Measurements from ENCODE around the gene TTC14. TPM values are rescaled to one million over a fixed set of nuclear protein-coding genes. Genes with fewer than 3 reads are reported as not detected.

TTC14 gene
- total RNA-seq, 1 experiment from 2014 or later = 71.4 TPM

- Histone ChIP-seq H3K36me3 (ENCODE audit: control insufficient read depth, insufficient read depth, low read length) (no peaks in the 10 kb centered on the region), H3K27ac (ENCODE audit: low read length) (no peak overlapping the region), H3K9me3 (ENCODE audit: control insufficient read depth, insufficient read depth, low read depth, low read length) (no peaks in the 10 kb centered on the region), H3K27me3 (ENCODE audit: control insufficient read depth, insufficient read depth, low read length) (peaks cover 9% of the 10 kb centered on the region), H3K4me1 (ENCODE audit: control insufficient read depth, insufficient read depth, low read length) (no peaks in the 10 kb centered on the region), H3K4me3 (ENCODE audit: low read depth in 2 of 2, low read length in 2 of 2) (no peak overlapping the region)
- ChIA-PET CTCF (no interaction called here), POLR2A (no interaction called here)
- no peak for ATAC-seq
- TF ChIP-seq TCF7L2 (IDR thresholded peaks at IDR 0.05; ENCODE audit: low read depth, low read length) = no peak
- no peak for TF ChIP-seq CTCF (IDR thresholded peaks at IDR 0.05)
- TF ChIP-seq SIN3A (IDR thresholded peaks at IDR 0.05; ENCODE audit: borderline replicate concordance, insufficient read depth, low read depth, low read length) = no peak
- TF ChIP-seq POLR2AphosphoS5 (IDR thresholded peaks at IDR 0.05; ENCODE audit: low read depth, low read length) = no peak
- no peak for TF ChIP-seq REST (IDR thresholded peaks at IDR 0.05; ENCODE audit: insufficient read depth in 1 of 2, low read depth in 2 of 2, low read length in 1 of 2)
- in situ Hi-C loops (cut with HindIII; ENCODE audit: low pct_unique_long_range_greater_than_20kb, low sequenced_read_pairs) (no loop called here), intact Hi-C loops (cut with micrococcal nuclease; ENCODE audit: unreplicated experiment) (no loop called here)
- no peak for DNase-seq (ENCODE audit: low read depth, low spot score)
- BruUV-seq (replicated peaks) = no TSS peak
Measured at GRCh38 chr3:180626844-180627243, 24.9 kb downstream of the TTC14 start.

GRCh38 chr3:180630371-180630770 is 28.4 kb downstream of the TTC14 start:
- TF ChIP-seq CTCF (IDR thresholded peaks at IDR 0.05) (no peak), POLR2AphosphoS5 (IDR thresholded peaks at IDR 0.05; ENCODE audit: low read depth, low read length) (no peak), SIN3A (IDR thresholded peaks at IDR 0.05; ENCODE audit: borderline replicate concordance, insufficient read depth, low read depth, low read length) (no peak), TCF7L2 (IDR thresholded peaks at IDR 0.05; ENCODE audit: low read depth, low read length) (no peak)
- H3K27me3 ChIP-seq (ENCODE audit: control insufficient read depth, insufficient read depth, low read length) = peaks cover 18% of the 10 kb centered on the region
- no peaks in the 10 kb centered on the region for H3K36me3 ChIP-seq (ENCODE audit: control insufficient read depth, insufficient read depth, low read length)
- intact Hi-C loops (cut with micrococcal nuclease; ENCODE audit: unreplicated experiment) (loop anchor here (10.0 kb wide), 1 partner anchor 164 kb away; no protein-coding TSS in a partner anchor), in situ Hi-C loops (cut with HindIII; ENCODE audit: low pct_unique_long_range_greater_than_20kb, low sequenced_read_pairs) (no loop called here)
- H3K4me3 ChIP-seq (ENCODE audit: low read depth in 2 of 2, low read length in 2 of 2) = no peak overlapping the region
- no TSS peak for BruUV-seq (replicated peaks)
- no peak for DNase-seq (ENCODE audit: low read depth, low spot score)
- no peak for ATAC-seq
- H3K27ac ChIP-seq (ENCODE audit: low read length) = no peak overlapping the region
- CTCF ChIA-PET = no interaction called here
- POLR2A ChIA-PET = no interaction called here
- no peaks in the 10 kb centered on the region for H3K9me3 ChIP-seq (ENCODE audit: control insufficient read depth, insufficient read depth, low read depth, low read length)
- H3K4me1 ChIP-seq (ENCODE audit: control insufficient read depth, insufficient read depth, low read length) = no peaks in the 10 kb centered on the region

Data from Panc1 (cell line).